Fibroblast of pulmonary artery (primary cell): ENCODE results near the gene LGI2.

Experiments used
- DNase-seq: peaks from one replicate; pipeline ENCODE4 v3.0.0-alpha.2; 2010; ENCODE audit warnings: low read depth
- H3K4me3 ChIP-seq: replicated peaks from 2 replicates; pipeline ENCODE4 v1.5.1; 2011; ENCODE audit warnings: low read depth, mild to moderate bottlenecking, control low read depth, low read length, moderate library complexity
- TF ChIP-seq, protein P1 (sequence below): IDR thresholded peaks from 2 replicates; pipeline ENCODE4 v1.5.1; 2011; ENCODE audit warnings: mild to moderate bottlenecking, control low read depth, low read length, inconsistent platforms; ENCODE audit errors: missing control alignments

LGI2 gene

DNA sequence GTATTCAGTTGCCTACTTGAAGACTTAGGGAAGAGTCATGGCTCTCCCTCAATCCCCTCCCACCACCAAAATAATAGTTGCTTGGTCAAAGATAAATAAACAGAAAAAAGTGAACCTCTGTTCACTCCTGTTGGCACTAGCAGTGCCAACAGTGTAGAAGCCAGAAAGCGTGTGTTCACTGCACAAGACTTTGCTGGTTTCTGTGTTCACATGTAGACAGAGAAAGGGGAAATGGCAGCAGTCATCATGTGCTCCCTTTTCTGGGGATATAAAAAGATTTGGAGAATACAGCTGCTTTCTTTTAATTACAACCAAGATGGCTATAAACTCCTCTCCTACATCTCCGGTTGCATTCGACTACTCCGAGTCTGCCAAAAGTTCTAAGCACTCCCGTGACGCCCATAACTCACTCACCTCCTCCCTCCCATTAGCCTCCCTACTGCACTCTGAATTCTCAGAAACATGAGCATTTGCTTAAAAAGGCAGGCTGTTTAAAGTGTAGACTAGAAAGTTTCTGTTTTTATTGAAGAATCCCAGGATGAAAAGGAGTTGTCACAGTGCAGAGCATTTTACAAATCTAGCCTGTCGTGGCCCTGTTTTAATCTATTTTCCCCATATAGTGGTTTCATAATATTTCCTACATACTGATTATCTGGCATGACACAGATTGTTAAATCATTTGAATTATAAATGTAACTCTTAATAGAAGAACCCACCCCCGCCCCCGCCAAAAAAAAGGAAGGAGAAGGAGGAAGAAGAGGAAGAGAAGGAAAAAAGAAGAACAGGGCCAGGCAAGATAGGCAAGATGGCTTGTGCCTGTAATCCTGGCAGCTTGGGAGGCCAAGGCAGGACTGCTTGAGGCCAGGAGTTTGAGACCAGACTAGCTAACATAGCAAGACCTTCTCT is 16.7 kb downstream of the LGI2 start:
- TF ChIP-seq, protein P1, sequence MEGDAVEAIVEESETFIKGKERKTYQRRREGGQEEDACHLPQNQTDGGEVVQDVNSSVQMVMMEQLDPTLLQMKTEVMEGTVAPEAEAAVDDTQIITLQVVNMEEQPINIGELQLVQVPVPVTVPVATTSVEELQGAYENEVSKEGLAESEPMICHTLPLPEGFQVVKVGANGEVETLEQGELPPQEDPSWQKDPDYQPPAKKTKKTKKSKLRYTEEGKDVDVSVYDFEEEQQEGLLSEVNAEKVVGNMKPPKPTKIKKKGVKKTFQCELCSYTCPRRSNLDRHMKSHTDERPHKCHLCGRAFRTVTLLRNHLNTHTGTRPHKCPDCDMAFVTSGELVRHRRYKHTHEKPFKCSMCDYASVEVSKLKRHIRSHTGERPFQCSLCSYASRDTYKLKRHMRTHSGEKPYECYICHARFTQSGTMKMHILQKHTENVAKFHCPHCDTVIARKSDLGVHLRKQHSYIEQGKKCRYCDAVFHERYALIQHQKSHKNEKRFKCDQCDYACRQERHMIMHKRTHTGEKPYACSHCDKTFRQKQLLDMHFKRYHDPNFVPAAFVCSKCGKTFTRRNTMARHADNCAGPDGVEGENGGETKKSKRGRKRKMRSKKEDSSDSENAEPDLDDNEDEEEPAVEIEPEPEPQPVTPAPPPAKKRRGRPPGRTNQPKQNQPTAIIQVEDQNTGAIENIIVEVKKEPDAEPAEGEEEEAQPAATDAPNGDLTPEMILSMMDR = no peak
- DNase-seq = no peak
- no peak overlapping the region for H3K4me3 ChIP-seq

DNA sequence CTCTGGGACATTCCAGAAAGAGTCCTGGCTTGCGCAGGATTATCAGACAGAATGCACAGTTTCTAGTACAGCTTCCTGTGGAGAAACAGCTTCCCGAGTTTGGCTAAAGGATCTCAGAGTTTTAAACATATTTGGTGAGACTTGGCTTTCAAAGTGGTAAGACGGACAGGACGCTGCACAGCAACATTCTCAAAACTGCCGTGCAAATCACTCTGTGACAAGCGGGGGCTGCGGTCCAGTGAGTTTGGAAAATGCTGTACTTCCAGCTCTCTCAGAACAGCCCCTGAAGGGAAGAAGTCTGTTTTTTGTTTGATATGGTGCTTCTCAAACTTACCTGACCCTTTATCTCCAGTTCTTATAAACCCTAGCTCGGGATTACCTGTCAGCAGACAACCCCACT is 18.1 kb downstream of the LGI2 start:
- no peak for DNase-seq
- H3K4me3 ChIP-seq = no peak overlapping the region
- TF ChIP-seq, protein P1 = no peak

DNA sequence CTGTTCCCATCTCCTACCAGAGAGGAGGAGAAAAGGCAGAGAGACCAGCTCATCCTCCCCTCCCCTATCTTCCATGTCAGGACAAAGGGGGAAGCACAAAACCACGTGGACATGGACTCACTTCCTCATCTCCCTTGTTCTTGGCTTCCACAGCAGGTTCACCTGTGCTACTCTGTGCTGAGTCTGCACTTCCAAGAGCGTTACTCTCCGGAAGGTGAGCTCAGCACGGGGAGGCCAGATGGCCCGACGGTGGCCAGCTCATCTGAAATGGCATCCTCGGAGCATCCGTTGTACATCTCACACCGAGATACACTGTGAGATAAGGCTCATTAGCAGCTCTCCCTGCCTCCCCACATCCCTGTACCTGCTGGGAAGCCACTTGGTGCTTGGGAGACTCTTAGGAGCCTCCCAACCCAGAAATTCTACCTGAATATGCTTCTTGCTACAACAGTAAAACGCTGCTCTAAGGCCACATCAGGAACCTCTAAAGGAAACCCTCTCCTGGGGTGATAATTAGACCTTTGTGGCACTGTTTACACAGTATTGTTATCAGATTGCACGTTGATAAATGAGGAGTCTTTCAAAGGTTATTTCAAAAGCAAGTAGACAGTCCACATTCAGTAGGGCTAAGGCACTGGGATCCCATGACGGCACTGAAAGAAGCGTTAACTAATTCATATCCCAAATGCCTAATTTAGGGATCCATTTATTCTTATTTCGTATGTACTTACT is 19.4 kb downstream of the LGI2 start:
- TF ChIP-seq, protein P1 = no peak
- DNase-seq = no peak
- no peak overlapping the region for H3K4me3 ChIP-seq

DNA sequence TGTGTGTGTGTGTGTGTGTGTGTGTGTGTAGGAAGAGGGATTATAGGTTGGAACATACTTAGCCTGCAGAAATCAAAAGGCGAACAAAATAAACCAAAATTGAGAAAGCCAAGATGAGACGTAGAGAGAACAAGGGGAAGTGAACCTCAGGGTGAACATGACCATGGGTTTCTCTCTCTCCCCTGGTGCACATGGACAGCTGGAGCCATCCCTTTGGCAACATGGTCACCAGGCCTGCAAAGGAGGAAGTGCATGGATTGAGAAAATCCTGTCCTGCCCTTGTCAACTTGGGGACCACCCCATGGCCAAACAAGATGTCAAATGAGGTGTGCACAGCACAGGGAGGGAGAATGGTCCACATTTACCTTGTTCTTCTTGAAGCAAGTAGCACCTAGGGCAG is 23.1 kb downstream of the LGI2 start:
- DNase-seq = no peak
- TF ChIP-seq, protein P1 = no peak
- H3K4me3 ChIP-seq = no peak overlapping the region

DNA sequence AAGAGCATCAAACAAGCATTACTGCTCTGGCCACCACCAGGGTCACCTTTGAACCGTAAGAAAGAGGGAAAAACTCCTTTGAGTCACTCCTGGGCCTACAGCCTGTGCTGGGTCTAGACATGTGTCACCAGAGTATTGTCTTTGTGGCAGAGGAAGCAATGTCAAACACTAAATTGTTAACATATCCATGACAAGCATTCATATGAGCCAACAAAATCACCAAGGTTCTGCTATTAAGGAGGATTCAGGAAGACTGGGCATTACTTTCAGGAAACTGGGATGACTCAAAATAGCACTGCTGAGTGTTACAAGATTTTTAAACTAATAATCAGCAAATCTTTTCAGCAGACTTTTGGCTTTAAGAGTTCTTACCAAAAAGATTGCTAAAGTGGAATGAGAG is 28.1 kb downstream of the LGI2 start:
- DNase-seq = peak; percentile 59
- H3K4me3 ChIP-seq = no peak overlapping the region
- TF ChIP-seq, protein P1 = no peak

DNA sequence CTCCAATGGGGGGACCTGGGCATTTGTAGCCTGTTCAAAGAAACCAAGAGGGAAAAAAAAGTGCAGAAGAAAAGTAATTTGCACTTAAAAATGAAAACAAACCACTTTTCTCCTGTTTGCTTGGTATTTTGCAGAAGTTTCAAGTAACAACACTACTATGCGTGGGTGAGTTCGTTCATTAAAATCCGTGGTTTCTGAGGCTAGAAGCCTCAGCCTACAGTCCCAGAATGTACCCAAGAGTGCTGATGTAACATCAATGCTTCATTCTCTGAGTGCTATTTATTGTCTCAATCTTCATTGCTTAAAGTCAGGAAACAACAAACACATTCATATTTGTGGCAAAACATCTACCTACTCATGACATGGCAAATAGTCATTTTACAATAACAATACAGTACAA is 29.2 kb downstream of the LGI2 start:
- no peak for DNase-seq
- no peak overlapping the region for H3K4me3 ChIP-seq
- TF ChIP-seq, protein P1 = no peak
